Measurements from ENCODE around the gene LAMC3.

The LAMC3 gene

GRCh38 chr9:131085370-131086122 is 76.6 kb downstream of the LAMC3 start:
- no peak for DNase-seq (ENCODE audit: insufficient read length, low spot score)
- no peak for FAIRE-seq
- no peak for TF ChIP-seq CTCF (IDR thresholded peaks at IDR 0.05; ENCODE audit: insufficient read depth, missing control alignments)

- TF ChIP-seq CTCF (IDR thresholded peaks at IDR 0.05; ENCODE audit: insufficient read depth, missing control alignments): no peak
- DNase-seq (ENCODE audit: insufficient read length, low spot score) (no peak), FAIRE-seq (no peak)
Observed at GRCh38 chr9:131087354-131087893, 78.5 kb downstream of the LAMC3 start.

GRCh38 chr9:131090025-131090787 is 81.2 kb downstream of the LAMC3 start:
- FAIRE-seq: no peak
- DNase-seq (ENCODE audit: insufficient read length, low spot score): no peak
- TF ChIP-seq CTCF (IDR thresholded peaks at IDR 0.05; ENCODE audit: insufficient read depth, missing control alignments): no peak

DNA sequence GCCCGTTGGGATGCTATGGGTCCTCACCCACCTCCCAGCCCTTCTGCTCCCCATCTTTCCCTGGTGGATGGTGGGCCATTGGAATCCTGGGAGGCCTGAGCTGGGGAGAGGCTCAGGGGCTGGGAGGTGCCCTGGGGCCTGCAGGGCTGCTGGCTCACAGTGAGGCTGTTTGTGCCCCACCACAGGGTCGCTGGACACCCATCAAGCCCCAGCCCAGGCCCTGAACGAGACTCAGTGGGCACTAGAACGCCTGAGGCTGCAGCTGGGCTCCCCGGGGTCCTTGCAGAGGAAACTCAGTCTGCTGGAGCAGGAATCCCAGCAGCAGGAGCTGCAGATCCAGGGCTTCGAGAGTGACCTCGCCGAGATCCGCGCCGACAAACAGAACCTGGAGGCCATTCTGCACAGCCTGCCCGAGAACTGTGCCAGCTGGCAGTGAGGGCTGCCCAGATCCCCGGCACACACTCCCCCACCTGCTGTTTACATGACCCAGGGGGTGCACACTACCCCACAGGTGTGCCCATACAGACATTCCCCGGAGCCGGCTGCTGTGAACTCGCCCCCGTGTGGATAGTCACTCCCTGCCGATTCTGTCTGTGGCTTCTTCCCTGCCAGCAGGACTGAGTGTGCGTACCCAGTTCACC is 82.5 kb downstream of the LAMC3 start:
- FAIRE-seq (no peak), DNase-seq (ENCODE audit: insufficient read length, low spot score) (no peak)
- TF ChIP-seq CTCF (IDR thresholded peaks at IDR 0.05; ENCODE audit: insufficient read depth, missing control alignments): no peak

DNA sequence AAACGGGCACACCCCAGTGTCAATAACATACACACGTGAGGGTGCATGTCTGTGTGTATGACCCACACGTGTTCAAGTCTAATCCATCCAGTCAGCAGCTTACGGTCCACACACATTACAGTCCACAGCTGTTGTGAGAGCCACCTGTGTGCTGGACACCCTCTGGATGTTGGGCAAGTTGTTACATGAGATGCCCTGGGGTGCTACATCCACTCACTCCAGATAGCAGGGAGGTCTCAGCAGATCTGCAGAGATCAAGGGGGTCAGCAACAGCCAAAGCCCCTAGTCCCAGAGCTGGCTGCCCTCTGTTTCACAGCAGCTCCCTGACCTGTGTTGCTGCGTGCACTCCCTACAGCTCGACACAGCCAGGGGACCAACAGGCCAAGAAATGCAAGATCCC is 83.1 kb downstream of the LAMC3 start:
- DNase-seq (ENCODE audit: insufficient read length, low spot score): no peak
- no peak for TF ChIP-seq CTCF (IDR thresholded peaks at IDR 0.05; ENCODE audit: insufficient read depth, missing control alignments)
- no peak for FAIRE-seq

- DNase-seq (ENCODE audit: insufficient read length, low spot score) (no peak), FAIRE-seq (no peak)
- no peak for TF ChIP-seq CTCF (IDR thresholded peaks at IDR 0.05; ENCODE audit: insufficient read depth, missing control alignments)
Observed at GRCh38 chr9:131092548-131093440, 83.8 kb downstream of the LAMC3 start.

All from D721Med (cell line).